H1 (cell line): ENCODE data around the gene CXCL11. TPM values are rescaled to one million over a fixed set of nuclear protein-coding genes. Genes with fewer than 3 reads are reported as not detected.

Source experiments
- CTCF ChIA-PET: fragments of 300-600 bp; sonication (Branson Sonifier 250); formaldehyde crosslinking; loops from one replicate; lab custom pipeline; 2021; ENCODE audit not compliant: partially characterized antibody; lab: Charles Lee
- POLR2A ChIA-PET: fragments of 300-600 bp; sonication (Branson Sonifier 250); formaldehyde crosslinking; loops from one replicate; lab custom pipeline; 2021; ENCODE audit warnings: inconsistent platforms; ENCODE audit not compliant: partially characterized antibody; lab: Charles Lee
- DNase-seq, 2 experiments: peaks; one replicate each; pipeline versions ENCODE4 v3.0.0 to v3.0.0-alpha.2; 2010 to 2022; ENCODE audit warnings: low spot score in 2 of 2, low read depth in 1 of 2, mixed read lengths in 1 of 2
- FAIRE-seq: peaks from 2 replicates; lab custom pipeline; 2011; peaks lifted over from hg19 to GRCh38; lab: Jason Lieb, UNC
- H2AFZ ChIP-seq: 2 replicates; pipeline ENCODE4 v1.8.1; 2012; ENCODE audit warnings: low read length, inconsistent platforms
- H2AK5ac ChIP-seq: 2 replicates; pipeline ENCODE4 v1.6.1; 2013; ENCODE audit warnings: low read depth, low read length
- H2BK120ac ChIP-seq: replicated peaks from 2 replicates; pipeline ENCODE3; 2013; ENCODE audit warnings: low read depth, low read length, inconsistent platforms
- H2BK12ac ChIP-seq: 2 replicates; pipeline ENCODE4 v1.6.1; 2013; ENCODE audit warnings: low read depth, low read length
- H2BK15ac ChIP-seq: 2 replicates; pipeline ENCODE4 v1.6.1; 2013; ENCODE audit warnings: low read length
- H2BK20ac ChIP-seq: 2 replicates; pipeline ENCODE4 v1.6.1; 2013; ENCODE audit warnings: low read length
- H2BK5ac ChIP-seq: 2 replicates; pipeline ENCODE4 v1.6.1; 2013; ENCODE audit warnings: low read depth, low read length
- H3K14ac ChIP-seq: 2 replicates; pipeline ENCODE4 v1.6.1; 2013; ENCODE audit warnings: inconsistent platforms; ENCODE audit not compliant: insufficient read length
- H3K18ac ChIP-seq: 2 replicates; pipeline ENCODE4 v1.6.1; 2013; ENCODE audit warnings: low read length; ENCODE audit errors: extremely low read depth
- H3K23ac ChIP-seq: 2 replicates; pipeline ENCODE4 v1.6.1; 2013; ENCODE audit warnings: inconsistent platforms; ENCODE audit not compliant: insufficient read length
- H3K23me2 ChIP-seq: 2 replicates; pipeline ENCODE4 v1.6.1; 2013; ENCODE audit warnings: low read depth, low read length
- H3K27ac ChIP-seq: 2 replicates; pipeline ENCODE4 v1.6.1; 2011; ENCODE audit warnings: low read depth, low read length, inconsistent platforms
- H3K27me3 ChIP-seq, 4 experiments: replicated peaks in 1 of 4; 1 replicate in 1 of 4; 2 replicates in 3 of 4; pipeline versions ENCODE4 v1.6.1 to v1.8.1; 2011 to 2013; ENCODE audit warnings: low read length in 3 of 4, mild to moderate bottlenecking in 3 of 4, inconsistent platforms in 2 of 4, mixed read lengths in 2 of 4, moderate library complexity in 1 of 4; ENCODE audit not compliant: control insufficient read depth in 3 of 4, insufficient read depth in 3 of 4; ENCODE audit errors: extremely low read depth in 1 of 4
- H3K36me3 ChIP-seq, 4 experiments: 2 replicates each; pipeline versions ENCODE4 v1.6.1 to v1.8.1; 2011 to 2013; ENCODE audit warnings: mild to moderate bottlenecking in 4 of 4, low read length in 3 of 4, moderate library complexity in 2 of 4, control low read depth in 1 of 4, inconsistent platforms in 1 of 4; ENCODE audit not compliant: insufficient read depth in 4 of 4, control insufficient read depth in 2 of 4
- H3K4ac ChIP-seq: replicated peaks from 2 replicates; pipeline ENCODE3; 2013; ENCODE audit warnings: low read length, low read depth, mixed read lengths, inconsistent platforms; ENCODE audit not compliant: insufficient read length
- H3K4me1 ChIP-seq, 4 experiments: replicated peaks in 1 of 4; 1 replicate in 1 of 4; 2 replicates in 3 of 4; pipeline versions ENCODE4 v1.6.1 to v1.8.1; 2011 to 2013; ENCODE audit warnings: low read length in 3 of 4, inconsistent platforms in 2 of 4, mixed read lengths in 1 of 4; ENCODE audit not compliant: insufficient read depth in 4 of 4, control insufficient read depth in 3 of 4
- H3K4me2 ChIP-seq, 2 experiments: 2 replicates each; pipeline versions ENCODE4 v1.6.1 to v1.8.1; 2011 to 2013; ENCODE audit warnings: low read depth in 2 of 2, low read length in 2 of 2, control low read depth in 1 of 2, inconsistent platforms in 1 of 2, mild to moderate bottlenecking in 1 of 2; ENCODE audit not compliant: insufficient read depth in 1 of 2
- H3K4me3 ChIP-seq, 4 experiments: fragments of 200-600, 300-600 bp in 1 of 4; sonication (generic), shearing (Covaris generic), sonication (Bioruptor Twin) in 1 of 4; 2 replicates each; pipeline versions ENCODE4 v1.5.1 to v1.8.1; 2011 to 2016; ENCODE audit warnings: low read length in 4 of 4, low read depth in 3 of 4, control low read depth in 2 of 4, inconsistent platforms in 2 of 4, mild to moderate bottlenecking in 2 of 4, mixed read lengths in 1 of 4, moderate library complexity in 1 of 4; ENCODE audit not compliant: insufficient read depth in 2 of 4; ENCODE audit errors: extremely low read depth in 1 of 4
- H3K56ac ChIP-seq: replicated peaks from 2 replicates; pipeline ENCODE3; 2013; ENCODE audit warnings: low read depth, mild to moderate bottlenecking, mixed read lengths, low read length, inconsistent platforms; ENCODE audit not compliant: insufficient read length
- H3K79me1 ChIP-seq: 2 replicates; pipeline ENCODE4 v1.6.1; 2013; ENCODE audit warnings: low read depth, low read length, control low read depth
- H3K79me2 ChIP-seq, 2 experiments: 2 replicates each; pipeline versions ENCODE4 v1.6.1 to v1.8.1; 2012 to 2013; ENCODE audit warnings: low read length in 2 of 2, mild to moderate bottlenecking in 2 of 2, inconsistent platforms in 1 of 2; ENCODE audit not compliant: insufficient read depth in 2 of 2, control insufficient read depth in 1 of 2
- H3K9ac ChIP-seq, 4 experiments: replicated peaks in 1 of 4; 1 replicate in 1 of 4; 2 replicates in 3 of 4; pipeline versions ENCODE4 v1.6.1 to v1.8.1; 2011 to 2013; ENCODE audit warnings: low read depth in 3 of 4, low read length in 3 of 4, control low read depth in 2 of 4, mild to moderate bottlenecking in 2 of 4, moderate library complexity in 2 of 4, inconsistent platforms in 1 of 4; ENCODE audit errors: extremely low read depth in 1 of 4
- H3K9me3 ChIP-seq, 2 experiments: 2 replicates each; pipeline versions ENCODE4 v1.6.1 to v1.8.1; 2012 to 2013; ENCODE audit warnings: mild to moderate bottlenecking in 2 of 2, moderate library complexity in 2 of 2, control low read depth in 1 of 2, inconsistent platforms in 1 of 2, low read depth in 1 of 2, low read length in 1 of 2, mixed read lengths in 1 of 2; ENCODE audit not compliant: insufficient read depth in 2 of 2
- H4K20me1 ChIP-seq, 2 experiments: replicated peaks in 1 of 2; 2 replicates each; pipeline versions ENCODE3 to v1.8.1; 2011 to 2013; ENCODE audit warnings: inconsistent platforms in 2 of 2, low read length in 2 of 2, mild to moderate bottlenecking in 1 of 2; ENCODE audit not compliant: insufficient read depth in 2 of 2, control insufficient read depth in 1 of 2
- H4K5ac ChIP-seq: 2 replicates; pipeline ENCODE4 v1.6.1; 2013; ENCODE audit warnings: low read length, low read depth, mixed read lengths, inconsistent platforms; ENCODE audit not compliant: insufficient read length
- H4K8ac ChIP-seq: 2 replicates; pipeline ENCODE4 v1.8.0; 2013; ENCODE audit warnings: mild to moderate bottlenecking, moderate library complexity, low read length, inconsistent platforms; ENCODE audit not compliant: insufficient read depth; ENCODE audit errors: extremely low read depth
- H4K91ac ChIP-seq: replicated peaks from 2 replicates; pipeline ENCODE3; 2013; ENCODE audit warnings: low read length, mixed read lengths, inconsistent platforms; ENCODE audit not compliant: insufficient read length
- ASH2L ChIP-seq: fragments of 200-600, 300-600 bp; sonication (generic); IDR thresholded peaks from one replicate; pipeline ENCODE4 v1.7.1; 2017; ENCODE audit warnings: low read length
- JUND ChIP-seq: IDR thresholded peaks from 2 replicates; pipeline ENCODE4 v1.6.1; 2011; ENCODE audit warnings: mild to moderate bottlenecking, improper control_type of control experiment, low read length
- KDM4A ChIP-seq: IDR thresholded peaks from one replicate; pipeline ENCODE4 v1.7.1; 2012; ENCODE audit warnings: low read depth, mild to moderate bottlenecking, moderate library complexity, low read length, inconsistent platforms; ENCODE audit not compliant: severe bottlenecking
- MAFK ChIP-seq: IDR thresholded peaks from 2 replicates; pipeline ENCODE4 v1.6.1; 2012; ENCODE audit warnings: low read depth, mild to moderate bottlenecking, improper control_type of control experiment, low read length
- NANOG ChIP-seq: IDR thresholded peaks from 2 replicates; pipeline ENCODE4 v1.6.1; 2011; ENCODE audit warnings: low read length, low read depth, mild to moderate bottlenecking, inconsistent platforms; ENCODE audit not compliant: insufficient read depth, poor library complexity, severe bottlenecking
- POU5F1 ChIP-seq: IDR thresholded peaks from 2 replicates; pipeline ENCODE4 v1.6.1; 2011; ENCODE audit warnings: low read depth, mild to moderate bottlenecking, low read length, moderate library complexity
- SP1 ChIP-seq: IDR thresholded peaks from 2 replicates; pipeline ENCODE4 v1.6.1; 2011; ENCODE audit warnings: low read depth, low read length
- TAF1 ChIP-seq: IDR thresholded peaks from 2 replicates; pipeline ENCODE4 v1.6.1; 2011; ENCODE audit warnings: mild to moderate bottlenecking, low read depth, low read length
- TAF7 ChIP-seq: optimal IDR thresholded peaks from 2 replicates; pipeline ENCODE3; 2011; ENCODE audit warnings: low read depth, mild to moderate bottlenecking, inconsistent platforms, low read length, moderate library complexity, borderline replicate concordance
- TCF12 ChIP-seq: IDR thresholded peaks from 2 replicates; pipeline ENCODE4 v1.6.1; 2011; ENCODE audit warnings: low read depth, mild to moderate bottlenecking, low read length
- TEAD4 ChIP-seq: IDR thresholded peaks from 2 replicates; pipeline ENCODE4 v1.6.1; 2012; ENCODE audit warnings: low read depth, low read length, inconsistent platforms, mixed read lengths
- WGBS, 2 experiments: shearing (Covaris generic) in 1 of 2; methylation state at CpG; one replicate each; pipeline versions ENCODE4 v1.1.6 to v1.1.7; 2013 to 2015; ENCODE audit warnings: low lambda C conversion rate in 2 of 2, mixed read lengths in 2 of 2, inconsistent platforms in 1 of 2, low coverage in 1 of 2, missing lambda C conversion rate in 1 of 2; ENCODE audit not compliant: insufficient replicate concordance in 2 of 2, insufficient coverage in 1 of 2, insufficient read length in 1 of 2; ENCODE audit errors: extremely low coverage in 1 of 2, missing lambda C conversion rate in 1 of 2; 5-methylcytosine and 5-hydroxymethylcytosine counted together
- polyA plus RNA-seq, 7 experiments: library from polyadenylated mRNA; depleted of rRNA in 3 of 7; stranded (reverse) in 5 of 7; unstranded in 2 of 7; fragments of >200 nt in 5 of 7; fragments of 200-250 nt in 2 of 7; gene quantifications; 1 replicate in 5 of 7; 2 replicates in 1 of 7; 4 replicates in 1 of 7; pipeline versions ENCODE4 v1.2.1 to v1.2.3, GENCODE V29; 2011 to 2013; ENCODE audit warnings: missing spikeins in 2 of 7, mixed read lengths in 2 of 7
- total RNA-seq: library from RNA; stranded (reverse); fragmentation: NEBNext Ultra II Directional; extraction: Animal tissue kit (Norgen Biotek cat#: 25700); gene quantifications from 2 replicates; pipeline ENCODE4 v1.2.1, GENCODE V29; 2021

CXCL11 gene
- total and polyA plus RNA-seq, 2 of the 8 experiments (the other 6 are each of a cell fraction or from before 2014, with no cell fraction given): 0.18 TPM; not detected in 1

DNA sequence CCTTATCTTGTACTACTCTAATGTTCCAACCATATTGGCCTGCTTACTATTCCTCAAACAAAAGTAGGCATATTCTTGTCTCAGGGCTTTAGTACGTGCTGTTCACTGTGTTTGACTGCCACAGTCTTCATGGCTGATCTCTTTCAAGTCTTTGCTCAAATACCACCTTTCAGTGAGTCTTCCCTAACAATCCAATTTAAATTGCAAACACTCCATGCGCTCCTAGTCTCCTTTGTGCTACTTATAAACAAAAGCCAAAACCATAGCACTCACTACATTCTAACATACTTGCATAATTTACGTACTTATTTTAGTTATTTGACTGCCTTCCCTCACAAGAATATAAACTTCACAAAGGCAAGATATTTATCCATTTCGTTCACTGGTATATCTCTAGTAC, 36.9 kb upstream of the CXCL11 start:
- Histone ChIP-seq H4K5ac (peak overlapping the region; percentile 61), H3K23ac (no peak overlapping the region), H3K9ac (peak overlapping the region in 2 of 4 experiments; percentile 25 to 40; a peak in 4 of 7 replicates), H3K23me2 (no peaks in the 10 kb centered on the region; the same call in 1 of the 2 replicates), H3K4me2 (peak overlapping the region; percentile 50 to 77), H3K14ac (no peak overlapping the region), H3K4me3 (peak overlapping the region in 1 of 4 experiments; percentile 3; a peak in 1 of 8 replicates), H3K79me1 (no peaks in the 10 kb centered on the region), H2AFZ (peak overlapping the region; percentile 73), H3K18ac (no peak overlapping the region; the same call in 1 of the 2 replicates), H2BK120ac (peak overlapping the region; percentile 45), H2BK15ac (no peak overlapping the region), H3K27me3 (no peaks in the 10 kb centered on the region), H2BK20ac (0 out of 2 replicates have a peak overlapping the region, but pooled peaks have one; percentile 52), H4K91ac (no peak overlapping the region), H4K20me1 (no peaks in the 10 kb centered on the region), H3K4ac (no peak overlapping the region), H4K8ac (no peak overlapping the region), H2AK5ac (no peak overlapping the region; the same call in 1 of the 2 replicates), H3K56ac (no peak overlapping the region), H3K79me2 (no peaks in the 10 kb centered on the region), H2BK5ac (peak overlapping the region; percentile 85), H3K36me3 (no peaks in the 10 kb centered on the region), H3K27ac (peak overlapping the region; percentile 72), H3K9me3 (no peaks in the 10 kb centered on the region), H2BK12ac (peak overlapping the region; percentile 99; the same call in 1 of the 2 replicates), H3K4me1 (peaks cover 0 to 11% (median 6%) of the 10 kb centered on the region in 4 experiments; a peak in 5 of 7 replicates)
- DNase-seq (no peak), FAIRE-seq (peak; percentile 87)
- no peak for TF ChIP-seq TCF12
- TF ChIP-seq JUND: peak; percentile 33; the same call in 1 of the 2 replicates
- peak; percentile 24; the same call in 1 of the 2 replicates for TF ChIP-seq TAF1
- TF ChIP-seq NANOG: peak; percentile 75
- peak; percentile 76 for TF ChIP-seq ASH2L
- peak; percentile 80; the same call in 1 of the 2 replicates for TF ChIP-seq TEAD4
- no peak for TF ChIP-seq MAFK
- TF ChIP-seq SP1: peak; percentile 47
- peak; percentile 26 for TF ChIP-seq TAF7
- no peak for TF ChIP-seq KDM4A
- TF ChIP-seq POU5F1: peak; percentile 43; the same call in 1 of the 2 replicates
- POLR2A ChIA-PET: no interaction called here
- 19% methylated on average over 4 of the region's 4 CpGs; no CpG with 5 or more reads in 1 of the 2 experiments for WGBS, 2 experiments
- CTCF ChIA-PET: interaction anchor here (1.5 kb wide), 1 partner anchor 77 kb away, joined by 8 read pairs; no protein-coding TSS in a partner anchor
